Right lobe of liver (tissue), 4 donors: Measurements from ENCODE around the gene CFAP52.
"Not testable (repeated sequence)": the region's sequence is repeated elsewhere in the genome, so short reads cannot be mapped to it uniquely, and the experiment has no call there.

Source experiments
- POLR2A ChIP-seq: fragments of 450-650 bp; IDR thresholded peaks from one replicate; pipeline ENCODE4 v1.6.1; 2017; ENCODE audit warnings: antibody characterized with exemption, mild to moderate bottlenecking
- TF ChIP-seq, protein P1 (sequence below), 4 donors: fragments of 200-600 bp in 3 of 4; fragments of 450-650 bp in 1 of 4; IDR thresholded peaks; one replicate each; pipeline versions ENCODE4 v1.5.1 to v1.8.0; 2016 to 2022; ENCODE audit warnings: antibody characterized with exemption in 4 of 4, mild to moderate bottlenecking in 2 of 4
- donor health status: DM: no; HTN: no; CAD: no.
- donor health status: DM: no; HTN: no; CAD: no.
- donor health status: DM: no; HTN: yes; CAD: no.

DNA sequence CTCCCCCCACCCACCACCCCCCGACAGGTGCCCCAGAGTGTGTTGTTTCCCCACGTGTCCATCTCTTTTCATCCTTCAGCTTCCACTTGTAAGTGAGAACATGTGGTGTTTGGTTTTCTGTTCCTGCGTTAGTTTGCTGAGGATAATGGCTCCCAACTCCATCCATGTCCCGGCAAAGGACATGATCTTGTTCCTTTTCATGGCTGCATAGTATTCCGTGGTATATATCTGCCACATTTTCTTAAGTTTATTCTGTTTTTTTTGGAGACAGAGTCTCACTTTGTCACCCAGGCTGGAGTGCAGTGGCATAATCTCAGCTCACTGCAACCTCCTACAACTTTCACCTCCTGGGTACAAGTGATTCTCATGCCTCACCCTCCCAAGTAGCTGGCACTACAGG, 63.9 kb downstream of the CFAP52 start:
- TF ChIP-seq, protein P1, sequence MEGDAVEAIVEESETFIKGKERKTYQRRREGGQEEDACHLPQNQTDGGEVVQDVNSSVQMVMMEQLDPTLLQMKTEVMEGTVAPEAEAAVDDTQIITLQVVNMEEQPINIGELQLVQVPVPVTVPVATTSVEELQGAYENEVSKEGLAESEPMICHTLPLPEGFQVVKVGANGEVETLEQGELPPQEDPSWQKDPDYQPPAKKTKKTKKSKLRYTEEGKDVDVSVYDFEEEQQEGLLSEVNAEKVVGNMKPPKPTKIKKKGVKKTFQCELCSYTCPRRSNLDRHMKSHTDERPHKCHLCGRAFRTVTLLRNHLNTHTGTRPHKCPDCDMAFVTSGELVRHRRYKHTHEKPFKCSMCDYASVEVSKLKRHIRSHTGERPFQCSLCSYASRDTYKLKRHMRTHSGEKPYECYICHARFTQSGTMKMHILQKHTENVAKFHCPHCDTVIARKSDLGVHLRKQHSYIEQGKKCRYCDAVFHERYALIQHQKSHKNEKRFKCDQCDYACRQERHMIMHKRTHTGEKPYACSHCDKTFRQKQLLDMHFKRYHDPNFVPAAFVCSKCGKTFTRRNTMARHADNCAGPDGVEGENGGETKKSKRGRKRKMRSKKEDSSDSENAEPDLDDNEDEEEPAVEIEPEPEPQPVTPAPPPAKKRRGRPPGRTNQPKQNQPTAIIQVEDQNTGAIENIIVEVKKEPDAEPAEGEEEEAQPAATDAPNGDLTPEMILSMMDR (IDR thresholded peaks at IDR 0.05) = not testable (repeated sequence)
- not testable (repeated sequence) for TF ChIP-seq POLR2A
